8988T (cell line): ENCODE data around the gene UBR1.
"Not testable (repeated sequence)": the region's sequence is repeated elsewhere in the genome, so short reads cannot be mapped to it uniquely, and the experiment has no call there.

ENCODE experiments used
- DNase-seq: peaks from one replicate; pipeline ENCODE4 v3.0.0; 2011

Gene UBR1

GRCh38 chr15:42954291-42954690 is 151.5 kb downstream of the UBR1 start:
- DNase-seq: no peak

GRCh38 chr15:42948898-42949297 is 156.9 kb downstream of the UBR1 start:
- not testable (repeated sequence) for DNase-seq

- no peak for DNase-seq
Measured at GRCh38 chr15:42940527-42940926, 165.3 kb downstream of the UBR1 start.

- DNase-seq: no peak
Measured at GRCh38 chr15:42939841-42940240, 166.0 kb downstream of the UBR1 start.

GRCh38 chr15:42937143-42937542 is 168.7 kb downstream of the UBR1 start:
- no peak for DNase-seq

GRCh38 chr15:42933886-42934667 is 171.8 kb downstream of the UBR1 start:
- DNase-seq: no peak

- no peak for DNase-seq
Measured at GRCh38 chr15:42932833-42933515, 172.9 kb downstream of the UBR1 start.

GRCh38 chr15:42931702-42932486 is 173.9 kb downstream of the UBR1 start:
- DNase-seq: no peak

GRCh38 chr15:42929306-42929848 is 176.5 kb downstream of the UBR1 start:
- DNase-seq: no peak

- no peak for DNase-seq
Measured at GRCh38 chr15:42921342-42921731, 184.5 kb downstream of the UBR1 start.

GRCh38 chr15:42920519-42921341 is 185.1 kb downstream of the UBR1 start, which contains the start of gene TTBK2:
TSS of gene TTBK2 (minus strand) at chr15:42920778. CDS start at chr15:42878617, 42,161 bp downstream.
- peak; percentile 57 for DNase-seq

GRCh38 chr15:42919799-42920518 is 185.9 kb downstream of the UBR1 start:
- DNase-seq: no peak

GRCh38 chr15:42919308-42919707 is 186.5 kb downstream of the UBR1 start:
- no peak for DNase-seq

GRCh38 chr15:42918047-42918446 is 187.8 kb downstream of the UBR1 start:
- no peak for DNase-seq

GRCh38 chr15:42915654-42916315 is 190.1 kb downstream of the UBR1 start:
- no peak for DNase-seq

- DNase-seq: no peak
Measured at GRCh38 chr15:42914728-42915497, 190.9 kb downstream of the UBR1 start.

GRCh38 chr15:42911058-42911592 is 194.7 kb downstream of the UBR1 start:
- no peak for DNase-seq

GRCh38 chr15:42908538-42908937 is 197.3 kb downstream of the UBR1 start:
- no peak for DNase-seq

GRCh38 chr15:42903388-42904324 is 202.2 kb downstream of the UBR1 start:
- no peak for DNase-seq
